H9 (cell line): ENCODE measurements around the gene ASPM. TPM values are rescaled to one million over a fixed set of nuclear protein-coding genes. Genes with fewer than 3 reads are reported as not detected.

Experiments used
- DNase-seq: peaks from one replicate; pipeline ENCODE4 v3.0.0-alpha.2; 2017
- H2AFZ ChIP-seq: one replicate; pipeline ENCODE4 v1.6.1; 2013; ENCODE audit warnings: mild to moderate bottlenecking, low read length, control low read depth, moderate library complexity
- H2AK5ac ChIP-seq: 2 replicates; pipeline ENCODE4 v1.6.1; 2013; ENCODE audit warnings: low read length, control low read depth, mixed read lengths; ENCODE audit not compliant: insufficient read length
- H2BK120ac ChIP-seq: one replicate; pipeline ENCODE4 v1.6.1; 2013; ENCODE audit warnings: low read depth, mild to moderate bottlenecking, low read length, control low read depth, inconsistent platforms; ENCODE audit not compliant: poor library complexity, severe bottlenecking
- H2BK12ac ChIP-seq: 2 replicates; pipeline ENCODE4 v1.6.1; 2013; ENCODE audit warnings: low read length, control low read depth, mixed read lengths, low read depth; ENCODE audit not compliant: insufficient read length
- H2BK15ac ChIP-seq: 2 replicates; pipeline ENCODE4 v1.6.1; 2013; ENCODE audit warnings: low read depth, low read length, control low read depth
- H2BK20ac ChIP-seq: one replicate; pipeline ENCODE4 v1.6.1; 2013; ENCODE audit warnings: low read depth, mild to moderate bottlenecking, low read length, control low read depth, inconsistent platforms; ENCODE audit not compliant: poor library complexity, severe bottlenecking
- H2BK5ac ChIP-seq: 2 replicates; pipeline ENCODE4 v1.6.1; 2013; ENCODE audit warnings: low read length, control low read depth, mixed read lengths; ENCODE audit not compliant: insufficient read length
- H3K14ac ChIP-seq: 2 replicates; pipeline ENCODE4 v1.6.1; 2013; ENCODE audit warnings: low read length, control low read depth; ENCODE audit not compliant: insufficient read depth
- H3K18ac ChIP-seq: 2 replicates; pipeline ENCODE4 v1.6.1; 2013; ENCODE audit warnings: low read depth, mild to moderate bottlenecking, mixed read lengths, low read length, control low read depth; ENCODE audit not compliant: insufficient read length
- H3K23ac ChIP-seq: 2 replicates; pipeline ENCODE4 v1.6.1; 2013; ENCODE audit warnings: low read length, control low read depth, mixed read lengths, low read depth; ENCODE audit not compliant: insufficient read length
- H3K23me2 ChIP-seq: 2 replicates; pipeline ENCODE4 v1.6.1; 2013; ENCODE audit warnings: low read depth, mild to moderate bottlenecking, mixed read lengths, low read length, control low read depth; ENCODE audit not compliant: insufficient read length, poor library complexity, severe bottlenecking
- H3K27ac ChIP-seq: 2 replicates; pipeline ENCODE4 v1.5.1; 2013; ENCODE audit warnings: low read length, control low read depth, mixed read lengths, low read depth; ENCODE audit not compliant: insufficient read length
- H3K27me3 ChIP-seq: 2 replicates; pipeline ENCODE4 v1.6.1; 2013; ENCODE audit warnings: low read length, control low read depth, inconsistent platforms; ENCODE audit not compliant: insufficient read depth
- H3K4ac ChIP-seq: 2 replicates; pipeline ENCODE4 v1.6.1; 2013; ENCODE audit warnings: low read depth, mild to moderate bottlenecking, control low read depth, inconsistent platforms, low read length, moderate library complexity
- H3K4me1 ChIP-seq: 2 replicates; pipeline ENCODE4 v1.6.1; 2013; ENCODE audit warnings: low read length, control low read depth, inconsistent platforms; ENCODE audit not compliant: insufficient read depth
- H3K4me2 ChIP-seq: 2 replicates; pipeline ENCODE4 v1.6.1; 2013; ENCODE audit warnings: low read length, control low read depth, mixed read lengths; ENCODE audit not compliant: insufficient read length, insufficient read depth
- H3K56ac ChIP-seq: 2 replicates; pipeline ENCODE4 v1.6.1; 2013; ENCODE audit warnings: low read depth, mild to moderate bottlenecking, mixed read lengths, low read length, control low read depth; ENCODE audit not compliant: insufficient read length
- H3K79me1 ChIP-seq: 2 replicates; pipeline ENCODE4 v1.6.1; 2013; ENCODE audit warnings: low read depth, mild to moderate bottlenecking, moderate library complexity, low read length, control low read depth, inconsistent platforms; ENCODE audit not compliant: insufficient read depth, poor library complexity, severe bottlenecking
- H3K79me2 ChIP-seq: 2 replicates; pipeline ENCODE4 v1.6.1; 2013; ENCODE audit warnings: low read length, control low read depth, inconsistent platforms; ENCODE audit not compliant: insufficient read depth
- H3K9ac ChIP-seq: 2 replicates; pipeline ENCODE4 v1.6.1; 2013; ENCODE audit warnings: low read length, control low read depth, mixed read lengths; ENCODE audit not compliant: insufficient read length; ENCODE audit errors: extremely low read depth
- H3K9me3 ChIP-seq: one replicate; pipeline ENCODE4 v1.6.1; 2013; ENCODE audit warnings: low read depth, low read length, inconsistent platforms; ENCODE audit not compliant: control insufficient read depth
- H3T11ph ChIP-seq: one replicate; pipeline ENCODE4 v1.6.1; 2013; ENCODE audit warnings: mild to moderate bottlenecking, low read length, control low read depth, inconsistent platforms
- H4K20me1 ChIP-seq: one replicate; pipeline ENCODE4 v1.6.1; 2013; ENCODE audit not compliant: control insufficient read depth, insufficient read length, insufficient read depth
- H4K5ac ChIP-seq: 2 replicates; pipeline ENCODE4 v1.6.1; 2013; ENCODE audit warnings: low read depth, mild to moderate bottlenecking, mixed read lengths, low read length, control low read depth; ENCODE audit not compliant: insufficient read length
- H4K8ac ChIP-seq: replicated peaks from 2 replicates; pipeline ENCODE4 v1.6.1; 2013; ENCODE audit warnings: low read length, control low read depth, mixed read lengths, low read depth; ENCODE audit not compliant: insufficient read length
- H4K91ac ChIP-seq: 2 replicates; pipeline ENCODE4 v1.6.1; 2013; ENCODE audit warnings: low read depth, mild to moderate bottlenecking, moderate library complexity, mixed read lengths, low read length, control low read depth; ENCODE audit not compliant: insufficient read length
- H3K27ac Mint-ChIP-seq, 3 experiments: 2 replicates in 2 of 3; 3 replicates in 1 of 3; pipeline ENCODE4 v1.8.0; 2020 to 2021; ENCODE audit warnings: mixed read lengths in 3 of 3, mild to moderate bottlenecking in 1 of 3, moderate library complexity in 1 of 3
- H3K27me3 Mint-ChIP-seq: 2 replicates; pipeline ENCODE4 v1.8.0; 2021; ENCODE audit warnings: low read depth, mild to moderate bottlenecking, moderate library complexity, mixed read lengths
- H3K36me3 Mint-ChIP-seq, 3 experiments: 2 replicates in 2 of 3; 3 replicates in 1 of 3; pipeline ENCODE4 v1.8.0; 2020 to 2021; ENCODE audit warnings: low read depth in 3 of 3, mixed read lengths in 3 of 3; ENCODE audit not compliant: insufficient read depth in 1 of 3
- H3K4me1 Mint-ChIP-seq, 2 experiments: 2 replicates each; pipeline ENCODE4 v1.8.0; 2020; ENCODE audit warnings: mixed read lengths in 2 of 2
- H3K4me3 Mint-ChIP-seq, 2 experiments: 2 replicates in 1 of 2; 3 replicates in 1 of 2; pipeline ENCODE4 v1.8.0; 2020 to 2021; ENCODE audit warnings: mild to moderate bottlenecking in 2 of 2, mixed read lengths in 2 of 2, moderate library complexity in 1 of 2
- H3K9me3 Mint-ChIP-seq, 2 experiments: 2 replicates in 1 of 2; 3 replicates in 1 of 2; pipeline ENCODE4 v1.8.0; 2020; ENCODE audit warnings: mild to moderate bottlenecking in 2 of 2, mixed read lengths in 2 of 2, moderate library complexity in 1 of 2
- WGBS: extraction: QIAGEN DNeasy Blood & Tissue Kit; methylation state at CpG from one replicate; pipeline ENCODE4 v1.1.7; 2013; ENCODE audit warnings: missing lambda C conversion rate, low lambda C conversion rate, mixed read lengths; ENCODE audit not compliant: insufficient read length; ENCODE audit errors: extremely low coverage; 5-methylcytosine and 5-hydroxymethylcytosine counted together
- total RNA-seq: library from RNA; stranded (reverse); gene quantifications from 2 replicates; pipeline ENCODE4 v1.2.1, GENCODE V29; 2021
- TF ChIP-seq, protein P1 (sequence below): fragments of 200-600 bp; sonication (generic); conservative IDR thresholded peaks from 3 replicates; pipeline ENCODE4 v1.8.0; 2021; ENCODE audit warnings: antibody characterized with exemption, mild to moderate bottlenecking

The ASPM gene
- total RNA-seq, 1 experiment from 2014 or later: 34.9 TPM

DNA sequence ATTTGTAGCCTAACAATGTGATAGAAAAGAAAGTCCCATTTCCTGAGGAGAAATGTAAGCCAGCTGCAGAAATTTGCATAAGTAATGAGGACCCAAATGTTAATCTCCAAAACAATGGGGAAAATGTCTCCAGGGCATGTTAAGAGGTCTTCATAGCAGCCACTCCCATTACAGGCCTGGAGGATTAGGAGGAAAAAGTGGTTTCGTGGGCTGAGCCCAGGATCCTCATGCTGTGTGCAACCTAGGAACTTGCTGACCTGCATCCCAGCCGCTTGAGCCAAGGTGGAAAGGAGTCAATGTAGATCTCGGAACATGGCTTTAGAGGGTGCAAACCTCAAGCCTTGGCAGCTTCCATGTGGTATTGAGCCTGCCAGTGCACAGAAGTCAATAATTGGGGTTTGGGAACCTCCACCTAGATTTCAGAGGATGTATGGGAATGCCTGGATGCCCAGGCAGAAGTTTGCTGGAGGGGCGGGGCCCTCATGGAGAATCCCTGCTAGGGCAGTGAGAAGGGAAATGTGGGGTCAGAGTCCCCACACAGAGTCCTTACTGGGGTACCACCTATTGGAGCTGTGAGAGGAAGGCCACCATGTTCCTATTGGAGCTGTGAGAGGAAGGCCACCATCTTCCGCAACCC, 65.2 kb downstream of the ASPM start:
- H2BK120ac ChIP-seq: no peak overlapping the region
- no peak overlapping the region for H3K4me3 Mint-ChIP-seq
- H3T11ph ChIP-seq: no peak overlapping the region
- no peak overlapping the region for H4K8ac ChIP-seq
- H3K18ac ChIP-seq: no peak overlapping the region
- no peak overlapping the region for H3K23ac ChIP-seq
- H4K91ac ChIP-seq: no peak overlapping the region
- H2BK20ac ChIP-seq: no peak overlapping the region
- peaks cover 2% of the 10 kb centered on the region for H3K27me3 Mint-ChIP-seq
- H3K9me3 ChIP-seq: peaks cover 16% of the 10 kb centered on the region
- H3K4me1 Mint-ChIP-seq: no peaks in the 10 kb centered on the region
- no peak for DNase-seq
- no peak overlapping the region for H2BK12ac ChIP-seq
- H3K27ac Mint-ChIP-seq: no peak overlapping the region
- no peaks in the 10 kb centered on the region for H3K27me3 ChIP-seq
- H2BK15ac ChIP-seq: no peak overlapping the region
- no peak overlapping the region for H3K56ac ChIP-seq
- WGBS: no CpG with 5 or more reads among the region's 5 CpGs
- no peak overlapping the region for H3K9ac ChIP-seq
- no peak overlapping the region for H3K4me2 ChIP-seq
- H3K23me2 ChIP-seq: no peaks in the 10 kb centered on the region
- peaks cover 60 to 65% (median 63%) of the 10 kb centered on the region in 3 experiments for H3K36me3 Mint-ChIP-seq
- no peak overlapping the region for H2BK5ac ChIP-seq
- no peaks in the 10 kb centered on the region for H3K79me1 ChIP-seq
- H3K9me3 Mint-ChIP-seq: peaks cover 49 to 56% of the 10 kb centered on the region in 2 experiments
- H3K4me1 ChIP-seq: no peaks in the 10 kb centered on the region
- H3K79me2 ChIP-seq: no peaks in the 10 kb centered on the region
- H3K4ac ChIP-seq: no peak overlapping the region
- H3K14ac ChIP-seq: no peak overlapping the region
- no peak overlapping the region for H2AK5ac ChIP-seq
- H2AFZ ChIP-seq: no peak overlapping the region
- H4K5ac ChIP-seq: no peak overlapping the region
- no peaks in the 10 kb centered on the region for H4K20me1 ChIP-seq
- TF ChIP-seq, protein P1, sequence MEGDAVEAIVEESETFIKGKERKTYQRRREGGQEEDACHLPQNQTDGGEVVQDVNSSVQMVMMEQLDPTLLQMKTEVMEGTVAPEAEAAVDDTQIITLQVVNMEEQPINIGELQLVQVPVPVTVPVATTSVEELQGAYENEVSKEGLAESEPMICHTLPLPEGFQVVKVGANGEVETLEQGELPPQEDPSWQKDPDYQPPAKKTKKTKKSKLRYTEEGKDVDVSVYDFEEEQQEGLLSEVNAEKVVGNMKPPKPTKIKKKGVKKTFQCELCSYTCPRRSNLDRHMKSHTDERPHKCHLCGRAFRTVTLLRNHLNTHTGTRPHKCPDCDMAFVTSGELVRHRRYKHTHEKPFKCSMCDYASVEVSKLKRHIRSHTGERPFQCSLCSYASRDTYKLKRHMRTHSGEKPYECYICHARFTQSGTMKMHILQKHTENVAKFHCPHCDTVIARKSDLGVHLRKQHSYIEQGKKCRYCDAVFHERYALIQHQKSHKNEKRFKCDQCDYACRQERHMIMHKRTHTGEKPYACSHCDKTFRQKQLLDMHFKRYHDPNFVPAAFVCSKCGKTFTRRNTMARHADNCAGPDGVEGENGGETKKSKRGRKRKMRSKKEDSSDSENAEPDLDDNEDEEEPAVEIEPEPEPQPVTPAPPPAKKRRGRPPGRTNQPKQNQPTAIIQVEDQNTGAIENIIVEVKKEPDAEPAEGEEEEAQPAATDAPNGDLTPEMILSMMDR: no peak
- H3K27ac ChIP-seq: no peak overlapping the region
